ENCODE measurements around the gene ISYNA1.

GRCh38 chr19:18445262-18445948 is 7.5 kb upstream of the ISYNA1 start:
- TF ChIP-seq, protein P1, sequence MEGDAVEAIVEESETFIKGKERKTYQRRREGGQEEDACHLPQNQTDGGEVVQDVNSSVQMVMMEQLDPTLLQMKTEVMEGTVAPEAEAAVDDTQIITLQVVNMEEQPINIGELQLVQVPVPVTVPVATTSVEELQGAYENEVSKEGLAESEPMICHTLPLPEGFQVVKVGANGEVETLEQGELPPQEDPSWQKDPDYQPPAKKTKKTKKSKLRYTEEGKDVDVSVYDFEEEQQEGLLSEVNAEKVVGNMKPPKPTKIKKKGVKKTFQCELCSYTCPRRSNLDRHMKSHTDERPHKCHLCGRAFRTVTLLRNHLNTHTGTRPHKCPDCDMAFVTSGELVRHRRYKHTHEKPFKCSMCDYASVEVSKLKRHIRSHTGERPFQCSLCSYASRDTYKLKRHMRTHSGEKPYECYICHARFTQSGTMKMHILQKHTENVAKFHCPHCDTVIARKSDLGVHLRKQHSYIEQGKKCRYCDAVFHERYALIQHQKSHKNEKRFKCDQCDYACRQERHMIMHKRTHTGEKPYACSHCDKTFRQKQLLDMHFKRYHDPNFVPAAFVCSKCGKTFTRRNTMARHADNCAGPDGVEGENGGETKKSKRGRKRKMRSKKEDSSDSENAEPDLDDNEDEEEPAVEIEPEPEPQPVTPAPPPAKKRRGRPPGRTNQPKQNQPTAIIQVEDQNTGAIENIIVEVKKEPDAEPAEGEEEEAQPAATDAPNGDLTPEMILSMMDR (IDR thresholded peaks at IDR 0.05), result no peak
- TF ChIP-seq EP300 (IDR thresholded peaks at IDR 0.05), result no peak
